Memory B cell (primary cell): Measurements from ENCODE around the gene MCRIP1.

Experiments used
- ATAC-seq: fragments of 150-1000 bp; cut with Tn5 transposase; 2 replicates; pipeline ENCODE4 v1.10.0; 2021; ENCODE audit warnings: low read depth, mild to moderate bottlenecking, moderate library complexity
- DNase-seq, 2 donors: peaks; one replicate each; pipeline ENCODE4 v3.0.0; 2022; ENCODE audit warnings: low spot score in 2 of 2
- H3K27ac Mint-ChIP-seq: one replicate; pipeline ENCODE4 v1.8.0; 2022; ENCODE audit warnings: mild to moderate bottlenecking, moderate library complexity, mixed read lengths
- H3K27me3 Mint-ChIP-seq: one replicate; pipeline ENCODE4 v1.8.0; 2022; ENCODE audit warnings: mixed read lengths
- H3K36me3 Mint-ChIP-seq: one replicate; pipeline ENCODE4 v1.8.0; 2022; ENCODE audit warnings: mild to moderate bottlenecking, mixed read lengths
- H3K4me1 Mint-ChIP-seq: one replicate; pipeline ENCODE4 v1.8.0; 2022; ENCODE audit warnings: mixed read lengths
- H3K4me3 Mint-ChIP-seq: one replicate; pipeline ENCODE4 v1.8.0; 2022; ENCODE audit warnings: mild to moderate bottlenecking, moderate library complexity, mixed read lengths
- H3K9me3 Mint-ChIP-seq: one replicate; pipeline ENCODE4 v1.8.0; 2022; ENCODE audit warnings: mixed read lengths

The MCRIP1 gene

GRCh38 chr17:81852237-81852636, 19.1 kb upstream of the MCRIP1 start:
- no peak overlapping the region for H3K27ac Mint-ChIP-seq
- peaks cover 11% of the 10 kb centered on the region for H3K36me3 Mint-ChIP-seq
- no peak for ATAC-seq

GRCh38 chr17:81851423-81851822, 18.3 kb upstream of the MCRIP1 start:
- Mint-ChIP-seq H3K27ac (no peak overlapping the region), H3K4me1 (no peaks in the 10 kb centered on the region), H3K9me3 (no peaks in the 10 kb centered on the region), H3K27me3 (no peaks in the 10 kb centered on the region), H3K36me3 (peaks cover 11% of the 10 kb centered on the region), H3K4me3 (no peak overlapping the region)
- no peak for DNase-seq
- ATAC-seq, result no peak

More at GRCh38 chr17:81852237-81852636, 19.1 kb upstream of the MCRIP1 start:
- no peaks in the 10 kb centered on the region for H3K9me3 Mint-ChIP-seq
- no peaks in the 10 kb centered on the region for H3K4me1 Mint-ChIP-seq
- no peak overlapping the region for H3K4me3 Mint-ChIP-seq
- no peaks in the 10 kb centered on the region for H3K27me3 Mint-ChIP-seq
- DNase-seq, result no peak

GRCh38 chr17:81849457-81849856, 16.4 kb upstream of the MCRIP1 start:
- no peak overlapping the region for H3K4me3 Mint-ChIP-seq
- H3K36me3 Mint-ChIP-seq, result peaks cover 17% of the 10 kb centered on the region
- H3K27me3 Mint-ChIP-seq, result no peaks in the 10 kb centered on the region
- no peaks in the 10 kb centered on the region for H3K9me3 Mint-ChIP-seq
- no peak for ATAC-seq
- DNase-seq, result no peak
- no peak overlapping the region for H3K27ac Mint-ChIP-seq
- H3K4me1 Mint-ChIP-seq, result no peaks in the 10 kb centered on the region

GRCh38 chr17:81846743-81847689, 13.9 kb upstream of the MCRIP1 start:
- H3K4me1 Mint-ChIP-seq, result no peaks in the 10 kb centered on the region
- H3K36me3 Mint-ChIP-seq, result peaks cover 11% of the 10 kb centered on the region
- ATAC-seq (no peak), DNase-seq (no peak)
- no peaks in the 10 kb centered on the region for H3K9me3 Mint-ChIP-seq
- no peak overlapping the region for H3K27ac Mint-ChIP-seq
- H3K27me3 Mint-ChIP-seq, result no peaks in the 10 kb centered on the region
- no peak overlapping the region for H3K4me3 Mint-ChIP-seq

GRCh38 chr17:81845881-81846742, 13.0 kb upstream of the MCRIP1 start:
- Mint-ChIP-seq H3K27ac (no peak overlapping the region), H3K36me3 (peaks cover 7% of the 10 kb centered on the region), H3K27me3 (no peaks in the 10 kb centered on the region), H3K4me3 (no peak overlapping the region), H3K9me3 (no peaks in the 10 kb centered on the region), H3K4me1 (no peaks in the 10 kb centered on the region)
- ATAC-seq (no peak), DNase-seq (no peak)

- H3K4me3 Mint-ChIP-seq, result no peak overlapping the region
- no peak overlapping the region for H3K27ac Mint-ChIP-seq
- no peaks in the 10 kb centered on the region for H3K4me1 Mint-ChIP-seq
- no peaks in the 10 kb centered on the region for H3K9me3 Mint-ChIP-seq
- ATAC-seq, result no peak
- peaks cover 7% of the 10 kb centered on the region for H3K36me3 Mint-ChIP-seq
- no peaks in the 10 kb centered on the region for H3K27me3 Mint-ChIP-seq
- no peak for DNase-seq
Measured at GRCh38 chr17:81845361-81845760, 12.3 kb upstream of the MCRIP1 start.

GRCh38 chr17:81844887-81845286, 11.8 kb upstream of the MCRIP1 start:
- H3K4me1 Mint-ChIP-seq, result no peaks in the 10 kb centered on the region
- DNase-seq, result no peak
- H3K27ac Mint-ChIP-seq, result no peak overlapping the region
- no peaks in the 10 kb centered on the region for H3K9me3 Mint-ChIP-seq
- no peak for ATAC-seq
- H3K27me3 Mint-ChIP-seq, result no peaks in the 10 kb centered on the region
- H3K4me3 Mint-ChIP-seq, result no peak overlapping the region
- H3K36me3 Mint-ChIP-seq, result peaks cover 7% of the 10 kb centered on the region

GRCh38 chr17:81844327-81844851, 11.3 kb upstream of the MCRIP1 start:
- H3K36me3 Mint-ChIP-seq, result peaks cover 7% of the 10 kb centered on the region
- H3K4me3 Mint-ChIP-seq, result no peak overlapping the region
- DNase-seq (no peak), ATAC-seq (no peak)
- no peaks in the 10 kb centered on the region for H3K4me1 Mint-ChIP-seq
- no peaks in the 10 kb centered on the region for H3K27me3 Mint-ChIP-seq
- no peaks in the 10 kb centered on the region for H3K9me3 Mint-ChIP-seq
- no peak overlapping the region for H3K27ac Mint-ChIP-seq

GRCh38 chr17:81843713-81844326, 10.7 kb upstream of the MCRIP1 start:
- ATAC-seq, result no peak
- H3K27me3 Mint-ChIP-seq, result no peaks in the 10 kb centered on the region
- H3K36me3 Mint-ChIP-seq, result peaks cover 7% of the 10 kb centered on the region
- DNase-seq, result no peak
- no peak overlapping the region for H3K27ac Mint-ChIP-seq
- no peaks in the 10 kb centered on the region for H3K9me3 Mint-ChIP-seq
- H3K4me1 Mint-ChIP-seq, result no peaks in the 10 kb centered on the region
- H3K4me3 Mint-ChIP-seq, result no peak overlapping the region

- H3K4me3 Mint-ChIP-seq, result no peak overlapping the region
- H3K4me1 Mint-ChIP-seq, result no peaks in the 10 kb centered on the region
- no peak overlapping the region for H3K27ac Mint-ChIP-seq
- ATAC-seq, result no peak
- no peaks in the 10 kb centered on the region for H3K9me3 Mint-ChIP-seq
- no peaks in the 10 kb centered on the region for H3K27me3 Mint-ChIP-seq
- peaks cover 7% of the 10 kb centered on the region for H3K36me3 Mint-ChIP-seq
- DNase-seq, result no peak
Measured at GRCh38 chr17:81842725-81843504, 9.8 kb upstream of the MCRIP1 start.

- H3K36me3 Mint-ChIP-seq, result peaks cover 7% of the 10 kb centered on the region
Measured at GRCh38 chr17:81842378-81842724, 9.3 kb upstream of the MCRIP1 start.

GRCh38 chr17:81841866-81842265, 8.8 kb upstream of the MCRIP1 start:
- Mint-ChIP-seq H3K36me3 (peaks cover 7% of the 10 kb centered on the region), H3K9me3 (no peaks in the 10 kb centered on the region), H3K27me3 (no peaks in the 10 kb centered on the region), H3K4me1 (no peaks in the 10 kb centered on the region), H3K27ac (no peak overlapping the region), H3K4me3 (no peak overlapping the region)
- DNase-seq, result no peak
- ATAC-seq, result no peak

More at GRCh38 chr17:81842378-81842724, 9.3 kb upstream of the MCRIP1 start:
- ATAC-seq (no peak), DNase-seq (no peak)
- Mint-ChIP-seq H3K4me3 (no peak overlapping the region), H3K4me1 (no peaks in the 10 kb centered on the region), H3K9me3 (no peaks in the 10 kb centered on the region), H3K27me3 (no peaks in the 10 kb centered on the region), H3K27ac (no peak overlapping the region)
